ENCODE data around the gene PLXNA2.

The PLXNA2 gene

GRCh38 chr1:208183977-208184911 lies 59.9 kb downstream of the PLXNA2 start:
- in situ Hi-C loops (cut with HindIII; ENCODE audit: low sequenced_read_pairs): no loop called here

- in situ Hi-C loops (cut with HindIII; ENCODE audit: low sequenced_read_pairs): no loop called here
Observed at GRCh38 chr1:208182880-208183645, 61.1 kb downstream of the PLXNA2 start.

GRCh38 chr1:208181364-208181763 lies 62.8 kb downstream of the PLXNA2 start:
- in situ Hi-C loops (cut with HindIII; ENCODE audit: low sequenced_read_pairs): no loop called here

- in situ Hi-C loops (cut with HindIII; ENCODE audit: low sequenced_read_pairs): no loop called here
Observed at GRCh38 chr1:208180421-208180820, 63.8 kb downstream of the PLXNA2 start.

GRCh38 chr1:208179961-208180409 lies 64.2 kb downstream of the PLXNA2 start:
- in situ Hi-C loops (cut with HindIII; ENCODE audit: low sequenced_read_pairs): no loop called here

- in situ Hi-C loops (cut with HindIII; ENCODE audit: low sequenced_read_pairs): no loop called here
Observed at GRCh38 chr1:208179263-208179816, 64.8 kb downstream of the PLXNA2 start.

GRCh38 chr1:208178091-208178529 lies 66.1 kb downstream of the PLXNA2 start:
- in situ Hi-C loops (cut with HindIII; ENCODE audit: low sequenced_read_pairs): no loop called here

GRCh38 chr1:208177656-208178055 lies 66.5 kb downstream of the PLXNA2 start:
- in situ Hi-C loops (cut with HindIII; ENCODE audit: low sequenced_read_pairs): no loop called here

- in situ Hi-C loops (cut with HindIII; ENCODE audit: low sequenced_read_pairs): no loop called here
Observed at GRCh38 chr1:208176649-208177048, 67.5 kb downstream of the PLXNA2 start.

GRCh38 chr1:208175508-208175895 lies 68.7 kb downstream of the PLXNA2 start:
- in situ Hi-C loops (cut with HindIII; ENCODE audit: low sequenced_read_pairs): no loop called here

- in situ Hi-C loops (cut with HindIII; ENCODE audit: low sequenced_read_pairs): no loop called here
Observed at GRCh38 chr1:208174731-208175507, 69.3 kb downstream of the PLXNA2 start.

GRCh38 chr1:208174200-208174599 lies 70.0 kb downstream of the PLXNA2 start:
- in situ Hi-C loops (cut with HindIII; ENCODE audit: low sequenced_read_pairs): no loop called here

- in situ Hi-C loops (cut with HindIII; ENCODE audit: low sequenced_read_pairs): no loop called here
Observed at GRCh38 chr1:208173749-208174148, 70.4 kb downstream of the PLXNA2 start.

GRCh38 chr1:208172423-208173145 lies 71.6 kb downstream of the PLXNA2 start:
- in situ Hi-C loops (cut with HindIII; ENCODE audit: low sequenced_read_pairs): no loop called here

- in situ Hi-C loops (cut with HindIII; ENCODE audit: low sequenced_read_pairs): no loop called here
Observed at GRCh38 chr1:208171616-208172422, 72.4 kb downstream of the PLXNA2 start.

GRCh38 chr1:208170252-208170651 lies 73.9 kb downstream of the PLXNA2 start:
- in situ Hi-C loops (cut with HindIII; ENCODE audit: low sequenced_read_pairs): no loop called here

GRCh38 chr1:208169081-208169879 lies 74.9 kb downstream of the PLXNA2 start:
- in situ Hi-C loops (cut with HindIII; ENCODE audit: low sequenced_read_pairs): no loop called here

- in situ Hi-C loops (cut with HindIII; ENCODE audit: low sequenced_read_pairs): no loop called here
Observed at GRCh38 chr1:208167261-208167869, 76.8 kb downstream of the PLXNA2 start.
